GM18867 (cell line): Measurements from ENCODE around the gene AGPAT3.

Source experiments
- ATAC-seq: cut with Tn5 transposase; IDR thresholded peaks from one replicate; pipeline ENCODE4 v1.9.1; 2021; ENCODE audit warnings: mild to moderate bottlenecking, moderate library complexity; ENCODE audit not compliant: unreplicated experiment

AGPAT3 gene

DNA sequence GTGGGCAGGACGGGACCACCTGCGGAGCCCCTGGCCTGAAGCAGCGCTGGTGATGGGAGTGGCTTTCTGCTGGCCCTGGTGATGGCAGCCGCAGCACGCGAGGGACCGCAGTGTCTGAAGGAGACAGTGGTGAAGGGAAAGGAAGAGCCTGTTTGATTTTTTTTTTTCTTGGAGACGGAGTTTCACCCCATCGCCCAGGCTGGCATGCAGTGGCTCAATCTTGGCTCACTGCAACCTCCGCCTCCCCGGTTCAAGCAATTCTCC is 106.9 kb downstream of the AGPAT3 start:
- no peak for ATAC-seq

- ATAC-seq: no peak
Measured at GRCh38 chr21:43972850-43973633, 108.0 kb downstream of the AGPAT3 start.

DNA sequence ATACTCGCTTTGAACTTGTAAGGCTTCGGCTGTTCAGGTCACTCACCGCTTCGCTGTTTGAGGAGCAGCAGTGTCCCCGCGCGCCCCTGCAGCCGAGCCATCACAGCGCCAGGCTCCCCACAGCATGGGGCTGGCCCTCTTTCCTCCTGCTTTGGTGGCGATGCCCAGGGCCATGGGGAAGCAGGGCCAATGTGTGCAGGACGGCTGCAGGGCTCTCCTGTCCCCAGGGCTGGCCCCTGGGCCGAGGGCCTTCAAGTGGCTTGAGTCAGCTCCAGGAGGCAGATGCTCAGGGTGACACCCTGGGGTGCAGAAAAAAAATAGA is 108.6 kb downstream of the AGPAT3 start:
- no peak for ATAC-seq

DNA sequence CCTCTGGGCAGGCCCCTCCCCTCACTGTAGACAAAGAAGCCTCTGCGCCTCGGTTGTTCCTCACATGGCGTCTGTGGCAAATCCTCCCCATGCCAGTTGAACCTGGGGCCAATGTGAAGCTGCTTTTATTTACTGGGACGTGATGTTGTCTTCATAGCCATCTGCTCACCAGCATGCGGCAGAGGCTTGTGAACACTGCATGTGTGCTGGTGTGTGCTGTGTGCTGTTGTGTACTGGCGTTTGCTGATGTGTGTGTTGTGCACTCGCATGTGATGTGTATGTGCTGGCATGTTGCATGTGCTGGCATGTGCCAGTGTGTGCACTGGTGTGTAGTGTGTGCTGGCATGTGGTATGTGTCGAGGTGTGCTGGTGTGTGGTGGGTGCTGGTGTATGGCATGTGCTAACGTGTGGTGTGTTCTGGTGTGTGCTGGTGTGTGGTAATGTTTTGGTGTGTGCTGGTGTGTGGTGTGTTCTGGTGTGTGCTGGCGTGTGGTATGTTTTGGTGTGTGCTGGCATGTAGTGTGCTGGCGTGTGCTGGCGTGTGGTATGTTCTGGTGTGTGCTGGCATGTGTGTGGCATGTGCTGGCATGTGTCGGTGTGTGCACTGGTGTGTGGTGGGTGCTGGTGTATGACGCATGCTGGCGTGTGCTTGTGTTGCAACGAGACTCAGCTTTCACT is 109.9 kb downstream of the AGPAT3 start:
- ATAC-seq: no peak

- ATAC-seq: peak; percentile 54
Measured at GRCh38 chr21:43975469-43976098, 110.6 kb downstream of the AGPAT3 start.

DNA sequence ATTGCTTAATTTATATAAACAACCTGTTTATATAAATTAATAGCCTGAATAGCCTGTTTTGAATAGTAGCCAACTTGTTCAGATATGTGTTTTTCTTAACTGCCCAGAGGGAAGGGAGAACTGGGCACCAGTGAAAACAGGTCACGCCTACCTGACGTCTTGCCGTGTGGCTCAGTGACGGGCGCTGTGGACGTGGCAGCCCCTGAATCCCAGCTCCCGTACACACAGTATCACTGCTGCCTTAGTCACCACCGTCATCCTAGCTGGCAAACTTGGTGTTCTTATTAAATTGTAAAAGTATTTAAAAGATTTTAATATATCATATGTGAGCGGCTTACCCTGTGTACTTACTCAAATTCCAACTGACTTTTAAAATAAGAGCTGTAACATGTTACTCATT is 111.6 kb downstream of the AGPAT3 start:
- no peak for ATAC-seq

DNA sequence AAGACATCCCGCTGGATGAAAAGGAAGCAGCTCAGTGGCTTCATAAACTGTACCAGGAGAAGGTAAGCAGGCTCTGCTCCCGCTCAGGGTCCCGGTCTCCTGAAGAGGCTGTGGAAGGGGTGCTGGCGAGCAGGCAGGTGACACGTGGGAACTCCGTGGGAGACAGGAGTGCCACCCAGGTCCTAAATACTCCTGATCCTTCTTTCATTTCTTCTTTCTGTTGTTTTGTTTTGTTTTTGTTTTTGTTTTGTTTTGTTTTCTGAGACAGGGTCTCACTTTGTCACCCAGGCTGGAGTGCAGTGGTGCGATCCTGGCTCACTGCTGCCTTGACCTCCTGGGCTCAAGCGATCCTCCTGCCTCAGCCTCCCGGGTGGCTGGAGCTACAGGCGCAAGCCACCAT is 113.0 kb downstream of the AGPAT3 start:
- no peak for ATAC-seq

DNA sequence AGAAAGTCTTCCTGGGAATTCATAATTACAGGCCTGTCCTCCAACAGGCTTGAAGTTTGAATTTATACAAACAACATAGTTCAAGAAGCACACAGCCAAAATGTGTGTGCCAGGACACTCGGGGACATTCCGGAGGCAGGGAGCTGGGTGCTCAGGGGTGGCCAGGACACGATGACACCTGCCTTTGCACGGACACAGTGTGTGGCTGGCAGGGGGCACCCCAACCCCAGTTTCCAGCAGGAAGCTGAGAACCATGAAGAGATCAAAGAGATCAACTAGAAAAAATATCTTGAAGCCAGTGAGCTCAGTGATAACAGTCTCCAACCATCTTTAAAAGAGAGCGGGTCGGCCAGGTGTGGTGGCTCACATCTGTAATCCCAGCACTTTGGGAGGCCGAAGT is 114.6 kb downstream of the AGPAT3 start:
- no peak for ATAC-seq

DNA sequence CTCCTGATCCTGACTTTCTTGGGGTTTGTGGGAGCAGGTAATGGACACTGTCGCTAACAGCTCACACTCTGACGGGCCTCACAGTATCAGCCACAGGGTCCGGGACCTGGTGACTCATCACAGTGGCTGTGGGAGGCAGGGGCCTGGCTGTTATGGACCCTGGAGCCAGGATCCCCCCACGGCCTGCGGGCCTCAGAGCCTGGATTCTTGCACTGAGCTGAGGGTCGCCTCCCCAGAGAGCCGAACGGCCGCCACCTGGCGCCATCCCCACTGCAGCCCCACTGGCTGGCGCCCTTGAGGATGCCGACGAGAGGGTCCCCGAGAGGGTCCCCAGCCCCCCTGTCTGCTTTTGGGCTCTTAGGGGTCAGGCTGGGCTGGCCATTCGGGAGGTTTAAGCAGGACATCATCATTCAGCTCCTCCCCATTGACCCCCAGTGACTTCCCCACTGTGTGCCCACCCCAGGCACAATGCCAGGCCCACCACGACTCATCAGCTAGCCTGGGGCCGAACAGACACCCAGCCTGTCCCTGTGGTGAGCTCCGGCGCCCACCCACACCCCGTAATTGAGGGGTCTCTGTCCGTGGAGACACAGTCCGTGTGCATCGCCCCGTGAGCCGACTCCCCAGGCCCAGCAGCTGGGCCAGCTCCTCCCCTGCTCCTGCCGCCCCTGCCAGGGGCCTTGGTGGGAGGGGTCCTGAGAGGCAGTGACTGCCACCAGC is 116.3 kb downstream of the AGPAT3 start:
- ATAC-seq: no peak

DNA sequence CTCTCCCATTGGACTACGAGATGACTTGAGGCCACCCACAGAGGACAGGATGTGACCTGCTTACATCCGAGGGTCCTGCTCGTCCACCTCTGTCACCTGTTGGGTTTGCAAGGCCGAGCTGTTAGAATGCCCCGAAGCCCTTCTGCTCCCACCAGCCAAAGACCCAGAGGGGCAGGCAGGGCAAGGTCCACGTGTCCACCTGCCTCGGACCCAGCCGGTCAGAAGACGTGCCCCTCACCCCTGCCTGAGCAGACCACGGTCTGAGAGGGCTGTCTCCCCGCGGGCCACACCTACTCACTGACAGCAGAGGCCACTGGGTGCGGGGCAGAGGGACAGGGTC is 116.8 kb downstream of the AGPAT3 start:
- ATAC-seq: no peak

- ATAC-seq: no peak
Measured at GRCh38 chr21:43982489-43983078, 117.6 kb downstream of the AGPAT3 start.

GRCh38 chr21:43983390-43983789 is 118.4 kb downstream of the AGPAT3 start:
- ATAC-seq: no peak

DNA sequence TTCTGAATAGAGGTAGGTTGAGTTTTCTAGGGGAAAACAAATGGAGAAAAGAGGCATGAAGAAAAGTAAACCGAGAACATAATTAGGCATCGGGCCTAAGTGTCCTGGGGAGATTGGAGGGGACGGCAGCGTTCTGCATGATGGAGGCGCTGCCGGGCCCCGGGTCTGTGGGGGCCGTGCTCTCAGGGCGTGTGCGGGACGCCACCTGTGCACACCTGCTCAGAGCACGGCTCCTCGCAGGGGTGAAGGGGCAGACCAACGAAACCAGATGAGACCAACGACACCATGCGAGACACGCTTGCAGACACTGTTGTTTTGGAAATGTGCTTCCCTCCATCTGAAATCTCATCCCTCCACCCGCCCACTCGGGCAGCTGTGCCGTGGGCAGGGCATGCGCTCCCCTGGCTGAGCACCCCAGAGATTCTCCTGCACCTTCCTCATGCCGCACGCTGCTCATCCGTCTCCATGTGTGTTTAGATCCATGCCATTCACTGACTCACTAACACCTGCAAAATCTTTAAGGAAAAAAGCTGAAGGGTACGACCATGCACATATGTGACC is 118.9 kb downstream of the AGPAT3 start:
- ATAC-seq: no peak

- ATAC-seq: no peak
Measured at GRCh38 chr21:43984905-43985689, 120.1 kb downstream of the AGPAT3 start.

DNA sequence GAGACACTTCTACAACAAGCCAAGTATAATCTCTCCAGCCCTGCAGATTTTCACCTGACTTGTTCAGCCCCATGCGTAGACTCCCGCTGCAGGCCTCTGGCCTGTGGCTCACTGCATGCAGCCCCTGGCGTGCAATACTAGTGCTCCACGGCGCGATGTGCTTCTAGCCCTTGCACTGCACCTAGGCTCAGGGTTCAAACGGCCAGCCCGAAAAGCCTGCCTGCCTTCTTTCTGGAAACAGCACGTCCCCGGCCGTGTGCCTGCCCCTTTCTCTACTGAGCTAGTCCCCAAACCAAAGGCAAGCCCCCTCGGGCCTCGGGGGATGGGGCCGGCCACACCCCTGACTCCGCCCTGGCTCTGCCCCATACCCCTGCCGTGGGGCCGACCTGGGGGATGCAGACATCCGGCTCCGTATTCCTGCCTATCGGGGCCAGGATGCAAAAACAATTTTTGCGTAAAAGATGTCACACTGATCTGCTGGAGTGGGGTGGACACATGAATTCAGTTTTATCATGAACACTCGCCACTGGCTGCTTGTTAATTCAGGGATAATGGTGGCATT is 120.7 kb downstream of the AGPAT3 start:
- ATAC-seq: no peak

DNA sequence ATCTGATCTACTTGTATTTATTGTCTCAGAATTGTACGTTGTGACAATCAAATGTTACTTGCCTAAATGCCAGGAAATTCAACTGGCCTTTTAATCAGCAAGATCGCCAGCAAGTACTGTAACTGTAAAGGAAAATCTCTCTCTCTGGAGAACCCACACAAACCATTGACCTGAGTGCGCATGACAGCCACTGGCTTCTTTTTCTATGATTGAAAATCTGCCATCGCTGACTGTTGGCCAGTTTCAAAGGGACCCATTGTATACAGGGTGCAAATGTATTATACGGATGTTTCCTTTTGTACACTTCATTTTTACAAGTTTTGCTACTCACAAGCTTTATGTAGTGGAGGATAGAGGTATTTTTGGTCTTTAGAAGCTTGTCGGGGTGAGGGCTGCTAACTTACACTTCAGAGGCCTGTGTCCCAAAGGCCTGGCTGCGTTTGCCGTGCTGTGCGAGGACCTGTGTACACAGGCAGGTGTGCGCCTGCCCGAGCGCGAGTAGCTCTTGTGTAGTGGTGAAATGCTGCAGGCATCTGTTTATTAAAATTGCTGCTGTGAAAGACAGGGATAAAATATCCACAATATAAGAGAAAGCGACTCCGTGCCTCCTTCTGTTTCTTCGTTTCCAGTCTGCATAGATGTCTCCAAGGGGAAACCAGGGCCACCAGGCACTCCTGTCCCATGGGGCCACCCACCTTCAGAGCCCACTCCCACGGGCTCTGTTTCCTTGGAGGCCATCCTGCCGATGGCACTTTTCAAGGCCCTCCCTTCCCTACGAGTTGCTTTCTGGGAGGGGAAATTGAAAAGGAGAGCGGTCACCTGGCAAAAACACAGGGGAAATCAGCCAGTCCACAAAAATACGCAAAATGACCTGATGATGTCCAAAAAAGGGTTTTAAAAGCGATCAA is 121.8 kb downstream of the AGPAT3 start:
- no peak for ATAC-seq

DNA sequence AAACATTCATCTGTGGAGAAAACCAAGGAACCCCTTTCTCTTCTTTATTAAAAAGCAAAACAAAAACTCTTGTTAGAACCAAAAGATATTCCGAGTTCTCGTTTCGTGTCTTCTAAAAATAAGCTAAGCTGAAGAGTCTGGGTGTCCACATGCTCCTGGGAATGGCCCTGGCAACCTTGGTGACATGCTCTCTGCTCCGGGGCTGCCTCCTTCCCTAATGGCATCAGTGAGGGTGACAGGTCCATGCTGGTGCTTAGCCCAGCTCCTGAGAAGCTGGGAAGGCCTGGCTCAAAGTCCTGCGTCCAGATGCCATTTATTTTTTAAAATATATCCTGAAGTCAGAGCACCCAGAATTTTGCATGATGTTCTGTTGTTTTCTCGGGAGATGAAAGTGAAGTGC is 122.5 kb downstream of the AGPAT3 start:
- no peak for ATAC-seq

DNA sequence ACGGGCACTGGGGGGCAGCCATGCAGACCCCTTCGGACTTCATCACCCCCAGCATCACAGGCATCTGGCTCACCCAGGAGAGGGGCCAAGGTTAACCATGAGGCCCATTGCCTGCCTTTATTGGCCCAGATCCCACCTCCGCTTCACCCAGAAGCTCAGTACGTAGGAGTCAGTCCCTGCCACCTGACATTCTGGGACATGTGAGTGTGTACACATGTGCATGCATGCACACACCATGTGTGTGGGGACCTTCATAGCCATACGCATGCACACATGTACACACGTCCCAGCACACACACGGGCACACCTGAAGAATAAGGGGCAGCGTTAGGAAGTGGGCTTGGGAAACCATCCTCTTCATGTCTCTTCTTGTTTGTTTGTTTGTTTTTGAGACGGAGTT is 123.0 kb downstream of the AGPAT3 start:
- ATAC-seq: no peak
